A172 (cell line): ENCODE results near the gene GUK1. TPM values are rescaled to one million over a fixed set of nuclear protein-coding genes. Genes with fewer than 3 reads are reported as not detected.

Experiments
- total RNA-seq: library from RNA; depleted of rRNA; stranded (reverse); fragments of >200 nt; shearing (Covaris generic); gene quantifications from 2 replicates; pipeline ENCODE4 v1.2.3, GENCODE V29; 2014; rRNA removed

The GUK1 gene
- total RNA-seq, 1 experiment from 2014 or later: 407 TPM

Other genes with a start within 250 kb of the GUK1 start
- 23.7 and 25.8 TPM in 2 replicates for gene WNT9A, start 192.3 kb upstream of the GUK1 start, total RNA-seq
- 0.72 TPM in 1 of 2 replicates, not detected in the other for gene WNT3A, start 133.3 kb upstream of the GUK1 start, total RNA-seq
- gene ARF1, start 57.6 kb upstream of the GUK1 start, total RNA-seq: 263 and 292 TPM in 2 replicates
- gene C1orf35, start 37.0 kb upstream of the GUK1 start, total RNA-seq: 31.7 and 31.8 TPM in 2 replicates
- gene MRPL55, start 31.0 kb upstream of the GUK1 start, total RNA-seq: 103 and 141 TPM in 2 replicates
- gene GJC2, start 9.7 kb downstream of the GUK1 start, total RNA-seq: 6.6 and 16.8 TPM in 2 replicates
- gene IBA57, start 25.5 kb downstream of the GUK1 start, total RNA-seq: 7.4 and 8.5 TPM in 2 replicates
- gene OBSCN, start 67.8 kb downstream of the GUK1 start, total RNA-seq: 9.9 and 11.5 TPM in 2 replicates